Measurements from ENCODE around the gene C2orf68. TPM values are rescaled to one million over a fixed set of nuclear protein-coding genes. Genes with fewer than 3 reads are reported as not detected.
"Not testable (repeated sequence)": the region's sequence is repeated elsewhere in the genome, so short reads cannot be mapped to it uniquely, and the experiment has no call there.

C2orf68 gene
- total and polyA plus RNA-seq, 4 donors = 7.6 to 20.9 (median 11.6) TPM

- TF ChIP-seq CTCF (IDR thresholded peaks at IDR 0.05; ENCODE audit: low read depth, low read length, missing input control) = no peak
Observed at GRCh38 chr2:85593023-85593422, 18.8 kb downstream of the C2orf68 start (continued).

GRCh38 chr2:85592299-85592698 lies 19.6 kb downstream of the C2orf68 start:
- H3K27ac ChIP-seq (ENCODE audit: low read depth in 1 of 2, low read length in 2 of 2); H3K4me3 ChIP-seq (ENCODE audit: low read depth in 1 of 3, low read length in 3 of 3): not testable (repeated sequence)
- H3K4me1 ChIP-seq (ENCODE audit: control insufficient read depth in 4 of 4, insufficient read depth in 4 of 4, low read length in 3 of 4) = peaks cover 8 to 50% (median 33%) of the 10 kb centered on the region in 4 donors

GRCh38 chr2:85591563-85591962 lies 20.3 kb downstream of the C2orf68 start:
- H3K9me3 ChIP-seq (ENCODE audit: control insufficient read depth in 4 of 4, low read length in 3 of 4) = no peaks in the 10 kb centered on the region
- WGBS = 81% methylated on average over 12 of the region's 12 CpGs
- no peak overlapping the region for H3K4me3 ChIP-seq (ENCODE audit: low read depth in 1 of 3, low read length in 3 of 3)
- H3K9ac ChIP-seq (ENCODE audit: low read depth in 1 of 2, low read length in 2 of 2) = no peak overlapping the region
- no peak for DNase-seq (ENCODE audit: low spot score)
- TF ChIP-seq NR2F2 (IDR thresholded peaks at IDR 0.05) = no peak
- no peak for TF ChIP-seq ATF3 (IDR thresholded peaks at IDR 0.05)
- no peak for TF ChIP-seq HNF4G (IDR thresholded peaks at IDR 0.05)
- TF ChIP-seq CTCF (IDR thresholded peaks at IDR 0.05; ENCODE audit: low read depth, low read length, missing input control) = no peak
- TF ChIP-seq FOXA1 (IDR thresholded peaks at IDR 0.05) = no peak
- TF ChIP-seq EGR1 (IDR thresholded peaks at IDR 0.05; ENCODE audit: low read depth in 2 of 2) = no peak
- TF ChIP-seq RXRA (IDR thresholded peaks at IDR 0.05) = no peak
- no peak for TF ChIP-seq SP1 (IDR thresholded peaks at IDR 0.05)
- H3K27me3 ChIP-seq (ENCODE audit: control insufficient read depth in 4 of 4, insufficient read depth in 4 of 4, low read length in 3 of 4) = no peaks in the 10 kb centered on the region
- H3K4me1 ChIP-seq (ENCODE audit: control insufficient read depth in 4 of 4, insufficient read depth in 4 of 4, low read length in 3 of 4) = peaks cover 5 to 43% (median 25%) of the 10 kb centered on the region in 4 donors
- no peaks in the 10 kb centered on the region for H3K36me3 ChIP-seq (ENCODE audit: control insufficient read depth in 4 of 4, insufficient read depth in 3 of 4, low read depth in 1 of 4, low read length in 3 of 4)
- no peak overlapping the region for H3K27ac ChIP-seq (ENCODE audit: low read depth in 1 of 2, low read length in 2 of 2)

More at GRCh38 chr2:85592299-85592698, 19.6 kb downstream of the C2orf68 start:
- 93% methylated on average over 9 of the region's 9 CpGs for WGBS
- H3K27me3 ChIP-seq (ENCODE audit: control insufficient read depth in 4 of 4, insufficient read depth in 4 of 4, low read length in 3 of 4); H3K36me3 ChIP-seq (ENCODE audit: control insufficient read depth in 4 of 4, insufficient read depth in 3 of 4, low read depth in 1 of 4, low read length in 3 of 4); H3K9me3 ChIP-seq (ENCODE audit: control insufficient read depth in 4 of 4, low read length in 3 of 4); H3K9ac ChIP-seq (ENCODE audit: low read depth in 1 of 2, low read length in 2 of 2); DNase-seq (ENCODE audit: low spot score): not testable (repeated sequence)

GRCh38 chr2:85590950-85591349 lies 20.9 kb downstream of the C2orf68 start:
- Histone ChIP-seq H3K9me3 (ENCODE audit: control insufficient read depth in 4 of 4, low read length in 3 of 4) (no peaks in the 10 kb centered on the region), H3K4me3 (ENCODE audit: low read depth in 1 of 3, low read length in 3 of 3) (no peak overlapping the region), H3K27ac (ENCODE audit: low read depth in 1 of 2, low read length in 2 of 2) (peak overlapping the region; percentile 21 to 74), H3K4me1 (ENCODE audit: control insufficient read depth in 4 of 4, insufficient read depth in 4 of 4, low read length in 3 of 4) (peaks cover 5 to 37% (median 20%) of the 10 kb centered on the region in 4 donors), H3K9ac (ENCODE audit: low read depth in 1 of 2, low read length in 2 of 2) (peak overlapping the region in 1 of 2 donors; percentile 24), H3K27me3 (ENCODE audit: control insufficient read depth in 4 of 4, insufficient read depth in 4 of 4, low read length in 3 of 4) (no peaks in the 10 kb centered on the region), H3K36me3 (ENCODE audit: control insufficient read depth in 4 of 4, insufficient read depth in 3 of 4, low read depth in 1 of 4, low read length in 3 of 4) (no peaks in the 10 kb centered on the region)
- WGBS = 84% methylated on average over 2 of the region's 2 CpGs
- no peak for DNase-seq (ENCODE audit: low spot score)
- no peak for TF ChIP-seq NR2F2 (IDR thresholded peaks at IDR 0.05)
- no peak for TF ChIP-seq EGR1 (IDR thresholded peaks at IDR 0.05; ENCODE audit: low read depth in 2 of 2)
- TF ChIP-seq FOXA2 (IDR thresholded peaks at IDR 0.05) = no peak
- TF ChIP-seq SP1 (IDR thresholded peaks at IDR 0.05) = no peak
- TF ChIP-seq MAX (IDR thresholded peaks at IDR 0.05) = no peak
- TF ChIP-seq GABPA (IDR thresholded peaks at IDR 0.05 in 1 of 2, conservative IDR thresholded peaks at IDR 0.05 in 1 of 2) = no peak
- no peak for TF ChIP-seq HNF4G (IDR thresholded peaks at IDR 0.05)
- no peak for TF ChIP-seq ZBTB33 (IDR thresholded peaks at IDR 0.05)
- TF ChIP-seq REST (IDR thresholded peaks at IDR 0.05) = no peak
- TF ChIP-seq ATF3 (IDR thresholded peaks at IDR 0.05) = no peak
- TF ChIP-seq TAF1 (conservative IDR thresholded peaks at IDR 0.05) = no peak

All from liver (tissue), 9 donors.